Measurements from ENCODE around the gene RING1. TPM values are rescaled to one million over a fixed set of nuclear protein-coding genes. Genes with fewer than 3 reads are reported as not detected.

Gene RING1
- total RNA-seq (2014; rRNA removed; shearing (Covaris generic)) (8.0 and 16.0 TPM in 2 replicates), polyA plus RNA-seq (2016; fragmentation: Nextera tagmentation; extraction: Ambion mirVana) (6.4 and 8.3 TPM in 2 replicates)
- long read RNA-seq, partial matches to known transcripts: 2 of 3 reads
- long read RNA-seq, other reads (novel, unspliced or antisense): 1 of 3 reads

GRCh38 chr6:33208091-33208967 lies at the start of gene RING1:
RING1 (plus strand) TSS chr6:33208500; CDS start chr6:33208823, 323 bp downstream.
- H3F3A ChIP-seq (replicated peaks; ENCODE audit: low read depth): peaks cover 16% of the 10 kb centered on the region
- peaks cover 29% of the 10 kb centered on the region for H3K36me3 Mint-ChIP-seq (ENCODE audit: low read depth)
- peaks cover 56% of the 10 kb centered on the region for H3K27me3 Mint-ChIP-seq (ENCODE audit: insufficient read depth, low read depth, poor library complexity)
- peaks cover 5% of the 10 kb centered on the region; the same call in 1 of the 2 replicates for H3K79me2 ChIP-seq (replicated peaks; ENCODE audit: insufficient read depth)
- H3K9me3 Mint-ChIP-seq: no peaks in the 10 kb centered on the region; the same call in 2 of the 3 replicates
- H3K4me3 Mint-ChIP-seq: peak within 1 kb of the TSS; percentile 79
- DNase-seq (ENCODE audit: low spot score): peak; percentile 93
- peaks cover 47% of the 10 kb centered on the region for H3K4me1 ChIP-seq (ENCODE audit: insufficient read depth)
- H3K27me3 ChIP-seq (ENCODE audit: insufficient read depth): peaks cover 76% of the 10 kb centered on the region
- peak within 1 kb of the TSS; percentile 96 for H3K4me3 ChIP-seq
- H3K4me2 ChIP-seq: peak within 1 kb of the TSS; percentile 97
- no peaks in the 10 kb centered on the region for H3K9me2 ChIP-seq (ENCODE audit: insufficient read depth)
- H4K20me1 ChIP-seq (replicated peaks; ENCODE audit: insufficient read depth): peaks cover 17% of the 10 kb centered on the region; the same call in 1 of the 2 replicates
- peaks cover 55% of the 10 kb centered on the region for H3K4me1 Mint-ChIP-seq
- H3K36me3 ChIP-seq (ENCODE audit: insufficient read depth): no peaks in the 10 kb centered on the region
- ATAC-seq: peak; percentile 14
- H2AFZ ChIP-seq: peak within 1 kb of the TSS; percentile 94
- no peak within 1 kb of the TSS; the same call in 1 of the 2 replicates for H3K27ac Mint-ChIP-seq
- H3K27ac ChIP-seq (ENCODE audit: low read depth): no peak within 1 kb of the TSS
- TF ChIP-seq EZH2 (IDR thresholded peaks at IDR 0.05; ENCODE audit: low read depth, unreplicated experiment): no peak
- TF ChIP-seq, protein P1, sequence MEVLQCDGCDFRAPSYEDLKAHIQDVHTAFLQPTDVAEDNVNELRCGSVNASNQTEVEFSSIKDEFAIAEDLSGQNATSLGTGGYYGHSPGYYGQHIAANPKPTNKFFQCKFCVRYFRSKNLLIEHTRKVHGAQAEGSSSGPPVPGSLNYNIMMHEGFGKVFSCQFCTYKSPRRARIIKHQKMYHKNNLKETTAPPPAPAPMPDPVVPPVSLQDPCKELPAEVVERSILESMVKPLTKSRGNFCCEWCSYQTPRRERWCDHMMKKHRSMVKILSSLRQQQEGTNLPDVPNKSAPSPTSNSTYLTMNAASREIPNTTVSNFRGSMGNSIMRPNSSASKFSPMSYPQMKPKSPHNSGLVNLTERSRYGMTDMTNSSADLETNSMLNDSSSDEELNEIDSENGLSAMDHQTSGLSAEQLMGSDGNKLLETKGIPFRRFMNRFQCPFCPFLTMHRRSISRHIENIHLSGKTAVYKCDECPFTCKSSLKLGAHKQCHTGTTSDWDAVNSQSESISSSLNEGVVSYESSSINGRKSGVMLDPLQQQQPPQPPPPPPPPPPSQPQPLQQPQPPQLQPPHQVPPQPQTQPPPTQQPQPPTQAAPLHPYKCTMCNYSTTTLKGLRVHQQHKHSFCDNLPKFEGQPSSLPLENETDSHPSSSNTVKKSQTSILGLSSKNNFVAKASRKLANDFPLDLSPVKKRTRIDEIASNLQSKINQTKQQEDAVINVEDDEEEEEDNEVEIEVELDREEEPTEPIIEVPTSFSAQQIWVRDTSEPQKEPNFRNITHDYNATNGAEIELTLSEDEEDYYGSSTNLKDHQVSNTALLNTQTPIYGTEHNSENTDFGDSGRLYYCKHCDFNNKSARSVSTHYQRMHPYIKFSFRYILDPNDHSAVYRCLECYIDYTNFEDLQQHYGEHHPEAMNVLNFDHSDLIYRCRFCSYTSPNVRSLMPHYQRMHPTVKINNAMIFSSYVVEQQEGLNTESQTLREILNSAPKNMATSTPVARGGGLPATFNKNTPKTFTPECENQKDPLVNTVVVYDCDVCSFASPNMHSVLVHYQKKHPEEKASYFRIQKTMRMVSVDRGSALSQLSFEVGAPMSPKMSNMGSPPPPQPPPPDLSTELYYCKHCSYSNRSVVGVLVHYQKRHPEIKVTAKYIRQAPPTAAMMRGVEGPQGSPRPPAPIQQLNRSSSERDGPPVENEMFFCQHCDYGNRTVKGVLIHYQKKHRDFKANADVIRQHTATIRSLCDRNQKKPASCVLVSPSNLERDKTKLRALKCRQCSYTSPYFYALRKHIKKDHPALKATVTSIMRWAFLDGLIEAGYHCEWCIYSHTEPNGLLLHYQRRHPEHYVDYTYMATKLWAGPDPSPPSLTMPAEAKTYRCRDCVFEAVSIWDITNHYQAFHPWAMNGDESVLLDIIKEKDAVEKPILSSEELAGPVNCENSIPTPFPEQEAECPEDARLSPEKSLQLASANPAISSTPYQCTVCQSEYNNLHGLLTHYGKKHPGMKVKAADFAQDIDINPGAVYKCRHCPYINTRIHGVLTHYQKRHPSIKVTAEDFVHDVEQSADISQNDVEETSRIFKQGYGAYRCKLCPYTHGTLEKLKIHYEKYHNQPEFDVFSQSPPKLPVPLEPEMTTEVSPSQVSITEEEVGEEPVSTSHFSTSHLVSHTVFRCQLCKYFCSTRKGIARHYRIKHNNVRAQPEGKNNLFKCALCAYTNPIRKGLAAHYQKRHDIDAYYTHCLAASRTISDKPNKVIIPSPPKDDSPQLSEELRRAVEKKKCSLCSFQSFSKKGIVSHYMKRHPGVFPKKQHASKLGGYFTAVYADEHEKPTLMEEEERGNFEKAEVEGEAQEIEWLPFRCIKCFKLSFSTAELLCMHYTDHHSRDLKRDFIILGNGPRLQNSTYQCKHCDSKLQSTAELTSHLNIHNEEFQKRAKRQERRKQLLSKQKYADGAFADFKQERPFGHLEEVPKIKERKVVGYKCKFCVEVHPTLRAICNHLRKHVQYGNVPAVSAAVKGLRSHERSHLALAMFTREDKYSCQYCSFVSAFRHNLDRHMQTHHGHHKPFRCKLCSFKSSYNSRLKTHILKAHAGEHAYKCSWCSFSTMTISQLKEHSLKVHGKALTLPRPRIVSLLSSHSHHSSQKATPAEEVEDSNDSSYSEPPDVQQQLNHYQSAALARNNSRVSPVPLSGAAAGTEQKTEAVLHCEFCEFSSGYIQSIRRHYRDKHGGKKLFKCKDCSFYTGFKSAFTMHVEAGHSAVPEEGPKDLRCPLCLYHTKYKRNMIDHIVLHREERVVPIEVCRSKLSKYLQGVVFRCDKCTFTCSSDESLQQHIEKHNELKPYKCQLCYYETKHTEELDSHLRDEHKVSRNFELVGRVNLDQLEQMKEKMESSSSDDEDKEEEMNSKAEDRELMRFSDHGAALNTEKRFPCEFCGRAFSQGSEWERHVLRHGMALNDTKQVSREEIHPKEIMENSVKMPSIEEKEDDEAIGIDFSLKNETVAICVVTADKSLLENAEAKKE (CRISPR knock-in tag; IDR thresholded peaks at IDR 0.05): no peak
- TF ChIP-seq EZH2phosphoT487 (IDR thresholded peaks at IDR 0.05; ENCODE audit: unreplicated experiment): no peak
- peak; percentile 85 for TF ChIP-seq POLR2AphosphoS5 (IDR thresholded peaks at IDR 0.05; ENCODE audit: low read depth)
- TF ChIP-seq NANOG (IDR thresholded peaks at IDR 0.05; ENCODE audit: borderline replicate concordance): no peak
- peak; percentile 94 for TF ChIP-seq CREB1 (CRISPR knock-in tag; IDR thresholded peaks at IDR 0.05; ENCODE audit: low read depth)

Measured in GM23338 (cell line).